K562 (cell line): ENCODE results near the gene OR12D3. TPM values are rescaled to one million over a fixed set of nuclear protein-coding genes. Genes with fewer than 3 reads are reported as not detected.

Experiments used
- ATAC-seq: fragments of 200-7000 bp; cut with Tn5 transposase; 3 replicates; pipeline ENCODE4 v1.9.1; 2020; ENCODE audit warnings: moderate library complexity
- BruUV-seq: library from RNA; stranded (reverse); fragments of 400-500 nt; replicated peaks from 2 replicates; lab custom pipeline; 2021; lab: Mats Ljungman, UMichigan
- CTCF ChIA-PET: fragments of 300-600 bp; formaldehyde crosslinking; extraction: SDS; loops from one replicate; lab custom pipeline; 2021; ENCODE audit warnings: low intra/inter-chr PET ratio; lab: Yijun Ruan, JAX
- POLR2A ChIA-PET: fragments of 300-600, 350-650 bp; sonication (Branson Sonifier 250); formaldehyde crosslinking; extraction: SDS; loops from one replicate; lab custom pipeline; 2021; ENCODE audit warnings: antibody characterized with exemption, inconsistent platforms; lab: Yijun Ruan, JAX
- DNase-seq, 4 experiments: peaks; one replicate each; pipeline versions ENCODE4 v3.0.0 to v3.0.0-alpha.2; 2011 to 2018; ENCODE audit warnings: low spot score in 3 of 4, mixed read lengths in 3 of 4; ENCODE audit errors: extremely low read depth in 1 of 4
- FAIRE-seq: peaks from 2 replicates; lab custom pipeline; 2011; peaks lifted over from hg19 to GRCh38; lab: Jason Lieb, UNC
- H2AFZ ChIP-seq: 2 replicates; pipeline ENCODE4 v1.6.0; 2011; ENCODE audit warnings: low read depth, low read length, control low read depth, inconsistent platforms
- H3K27ac ChIP-seq: fragments of 200-600 bp; 3 replicates; pipeline ENCODE4 v1.8.0; 2011; ENCODE audit warnings: low read depth, mild to moderate bottlenecking, control low read depth, inconsistent platforms, low read length, moderate library complexity, mixed read lengths; ENCODE audit errors: extremely low read depth
- H3K27me3 ChIP-seq, 2 experiments: fragments of 300-600 bp in 1 of 2; 2 replicates in 1 of 2; 3 replicates in 1 of 2; pipeline versions ENCODE4 v1.6.0 to v1.8.0; 2011; ENCODE audit warnings: inconsistent platforms in 2 of 2, low read length in 2 of 2, mild to moderate bottlenecking in 1 of 2, mixed read lengths in 1 of 2, moderate library complexity in 1 of 2; ENCODE audit not compliant: control insufficient read depth in 2 of 2, insufficient read depth in 2 of 2
- H3K36me3 ChIP-seq: fragments of 300-600 bp; 3 replicates; pipeline ENCODE4 v1.8.0; 2011; ENCODE audit warnings: mild to moderate bottlenecking, low read length, inconsistent platforms; ENCODE audit not compliant: control insufficient read depth, insufficient read depth
- H3K4me1 ChIP-seq, 2 experiments: fragments of 200-600 bp in 1 of 2; replicated peaks in 1 of 2; 2 replicates in 1 of 2; 3 replicates in 1 of 2; pipeline versions ENCODE4 v1.5.1 to v1.8.0; 2011; ENCODE audit warnings: inconsistent platforms in 2 of 2, low read length in 2 of 2, mild to moderate bottlenecking in 1 of 2, mixed read lengths in 1 of 2, moderate library complexity in 1 of 2; ENCODE audit not compliant: control insufficient read depth in 2 of 2, insufficient read depth in 2 of 2
- H3K4me2 ChIP-seq: 2 replicates; pipeline ENCODE4 v1.6.1; 2011; ENCODE audit warnings: low read length, control low read depth, inconsistent platforms, mixed read lengths; ENCODE audit not compliant: insufficient read depth
- H3K4me3 ChIP-seq: fragments of 200-600 bp; sonication (generic), shearing (Covaris generic); 2 replicates; pipeline ENCODE4 v1.5.1; 2016; ENCODE audit warnings: control low read depth, inconsistent platforms
- H3K79me2 ChIP-seq: fragments of 200-600 bp; 3 replicates; pipeline ENCODE4 v1.8.0; 2011; ENCODE audit warnings: low read length, inconsistent platforms; ENCODE audit not compliant: control insufficient read depth, insufficient read depth
- H3K9ac ChIP-seq, 2 experiments: 2 replicates each; pipeline versions ENCODE4 v1.6.0 to v1.6.1; 2011; ENCODE audit warnings: low read depth in 2 of 2, low read length in 2 of 2, control low read depth in 1 of 2, inconsistent platforms in 1 of 2, mild to moderate bottlenecking in 1 of 2, mixed read lengths in 1 of 2; ENCODE audit not compliant: insufficient read depth in 1 of 2
- H3K9me1 ChIP-seq: one replicate; pipeline ENCODE4 v1.6.0; 2011; ENCODE audit warnings: inconsistent platforms, mild to moderate bottlenecking, low read length, moderate library complexity; ENCODE audit not compliant: control insufficient read depth, insufficient read depth
- H3K9me3 ChIP-seq: replicated peaks from 2 replicates; pipeline ENCODE4 v1.5.1; 2011; ENCODE audit warnings: low read depth, low read length, inconsistent platforms; ENCODE audit not compliant: control insufficient read depth, insufficient read depth
- H4K20me1 ChIP-seq: replicated peaks from 2 replicates; pipeline ENCODE4 v1.6.1; 2011; ENCODE audit warnings: low read length, inconsistent platforms, mixed read lengths; ENCODE audit not compliant: control insufficient read depth, insufficient read depth
- BCLAF1 ChIP-seq, 2 experiments: fragments of 450-650 bp in 1 of 2; IDR thresholded peaks; 2 replicates each; pipeline ENCODE4 v1.6.1; 2011 to 2017; ENCODE audit warnings: low read depth in 2 of 2, antibody characterized with exemption in 1 of 2, borderline replicate concordance in 1 of 2, low read length in 1 of 2, mild to moderate bottlenecking in 1 of 2, mixed read lengths in 1 of 2; ENCODE audit not compliant: control insufficient read depth in 1 of 2
- BRD9 ChIP-seq: fragments of 450-650 bp; IDR thresholded peaks from 2 replicates; pipeline ENCODE4 v1.6.1; 2018; ENCODE audit warnings: low read depth; ENCODE audit not compliant: partially characterized antibody
- HEY1 ChIP-seq: fragments of 250-450 bp; sonication (Bioruptor Pico); IDR thresholded peaks from 2 replicates; pipeline ENCODE4 v1.5.0; 2020; ENCODE audit warnings: mild to moderate bottlenecking, moderate library complexity, borderline replicate concordance
- ID3 ChIP-seq, 2 experiments: fragments of 250-450 bp in 1 of 2; fragments of 450-650 bp in 1 of 2; sonication (Bioruptor Pico) in 1 of 2; IDR thresholded peaks; 2 replicates each; pipeline versions ENCODE4 v1.6.1 to v1.8.0; 2016 to 2021; ENCODE audit warnings: mild to moderate bottlenecking in 2 of 2, moderate library complexity in 2 of 2, missing compliant biosample characterization in 1 of 2, missing genetic modification characterization in 1 of 2
- JUND ChIP-seq, 2 experiments: IDR thresholded peaks; 2 replicates in 1 of 2; 3 replicates in 1 of 2; pipeline ENCODE4 v1.6.1; 2011; ENCODE audit warnings: borderline replicate concordance in 2 of 2, low read depth in 2 of 2, low read length in 2 of 2, improper control_type of control experiment in 1 of 2, missing biosample characterization in 1 of 2, missing genetic modification characterization in 1 of 2, missing genetic modification reagents in 1 of 2
- SPI1 ChIP-seq: IDR thresholded peaks from 2 replicates; pipeline ENCODE4 v1.6.1; 2011; ENCODE audit warnings: low read depth, low read length, control low read depth, borderline replicate concordance
- XRCC3 ChIP-seq: fragments of 450-650 bp; IDR thresholded peaks from 2 replicates; pipeline ENCODE4 v1.6.1; 2017; ENCODE audit warnings: mild to moderate bottlenecking, moderate library complexity
- WGBS: fragments of 100-300 bp; shearing (Covaris generic); methylation state at CpG from one replicate; pipeline ENCODE4 v1.1.6; 2016; ENCODE audit warnings: low coverage, mixed read lengths; ENCODE audit not compliant: insufficient coverage; ENCODE audit errors: missing lambda C conversion rate; 5-methylcytosine and 5-hydroxymethylcytosine counted together
- in situ Hi-C: fragments of 300-500 bp; cut with MboI; formaldehyde crosslinking; loops from 4 replicates; pipeline ENCODE4 v1.15.0; 2018; ENCODE audit warnings: inconsistent platforms, mixed read lengths
- intact Hi-C: fragments of 100-400 bp; cut with micrococcal nuclease; formaldehyde crosslinking; loops from 2 replicates; pipeline ENCODE4 v1.14.2; 2022
- polyA plus RNA-seq, 8 experiments: library from polyadenylated mRNA; depleted of rRNA in 4 of 8; stranded (reverse) in 5 of 8; unstranded in 3 of 8; fragments of >200 nt; fragmentation: Nextera tagmentation in 2 of 8; fragmentation: Illumina TruSeq in 1 of 8; extraction: Ambion mirVana in 2 of 8; extraction: Trizol in 1 of 8; gene quantifications; 2 replicates each; pipeline versions ENCODE4 v1.2.1 to v1.2.3, GENCODE V29; 2011 to 2014; ENCODE audit warnings: inconsistent platforms in 1 of 8, missing spikeins in 1 of 8
- total RNA-seq, 7 experiments: library from RNA; depleted of rRNA in 6 of 7; stranded (reverse); fragments of >200 nt in 6 of 7; fragmentation: Illumina TruSeq in 2 of 7; extraction: Trizol in 2 of 7; gene quantifications; 2 replicates each; pipeline versions ENCODE4 v1.2.1 to v1.2.3, GENCODE V29; 2011 to 2021; ENCODE audit warnings: low replicate concordance in 1 of 7

Gene OR12D3
- total and polyA plus RNA-seq, 9 of the 15 experiments (the other 6 are each of a cell fraction or from before 2014, with no cell fraction given) = not detected

GRCh38 chr6:29336269-29336668 lies 38.8 kb downstream of the OR12D3 start:
- Histone ChIP-seq H3K9me3 (no peaks in the 10 kb centered on the region), H3K4me1 (no peaks in the 10 kb centered on the region), H3K9me1 (no peaks in the 10 kb centered on the region), H3K9ac (no peak overlapping the region), H3K36me3 (no peaks in the 10 kb centered on the region), H3K4me2 (no peak overlapping the region), H3K4me3 (no peak overlapping the region), H3K27ac (no peak overlapping the region), H4K20me1 (no peaks in the 10 kb centered on the region), H3K79me2 (no peaks in the 10 kb centered on the region), H2AFZ (no peak overlapping the region), H3K27me3 (0 out of 5 replicates have a peak, but pooled peaks cover 0 to 2% of the 10 kb centered on the region in 2 experiments)
- intact Hi-C loops (no loop called here), in situ Hi-C loops (no loop called here)
- BruUV-seq = no TSS peak
- CTCF ChIA-PET = no interaction called here
- POLR2A ChIA-PET = no interaction called here
- no peak for DNase-seq
- no peak for TF ChIP-seq BRD9
- peak; percentile 87 for TF ChIP-seq SPI1
- no peak for FAIRE-seq
- 0% methylated on average over 2 of the region's 2 CpGs for WGBS
- ATAC-seq = no peak

- DNase-seq (no peak), FAIRE-seq (no peak), ATAC-seq (no peak)
- TF ChIP-seq ID3 (CRISPR knock-in tag; IDR thresholded peaks at IDR 0.05) (no peak), ID3 (tag; IDR thresholded peaks at IDR 0.05) (no peak), JUND (IDR thresholded peaks at IDR 0.05; ENCODE audit: borderline replicate concordance, low read depth, low read length) (no peak), JUND (tag; IDR thresholded peaks at IDR 0.05; ENCODE audit: borderline replicate concordance, low read depth, low read length) (no peak), XRCC3 (no peak), BCLAF1 (IDR thresholded peaks at IDR 0.05; ENCODE audit: borderline replicate concordance in 1 of 2, control insufficient read depth in 1 of 2, low read depth in 2 of 2, low read length in 1 of 2) (no peak), HEY1 (no peak)
- Histone ChIP-seq H3K9me3 (no peaks in the 10 kb centered on the region), H3K4me2 (no peak overlapping the region), H2AFZ (no peak overlapping the region), H3K4me1 (no peaks in the 10 kb centered on the region), H3K36me3 (no peaks in the 10 kb centered on the region), H3K9ac (no peak overlapping the region), H3K27ac (no peak overlapping the region), H3K4me3 (no peak overlapping the region), H3K9me1 (no peaks in the 10 kb centered on the region), H3K27me3 (no peaks in the 10 kb centered on the region), H4K20me1 (no peaks in the 10 kb centered on the region), H3K79me2 (no peaks in the 10 kb centered on the region)
- CTCF ChIA-PET = no interaction called here
- BruUV-seq = no TSS peak
- POLR2A ChIA-PET = no interaction called here
- in situ Hi-C loops = no loop called here
- intact Hi-C loops = no loop called here
These were observed 42.4 kb downstream of the OR12D3 start for GRCh38 chr6:29332676-29333075.
